ENCODE measurements around the gene MARK3. TPM values are rescaled to one million over a fixed set of nuclear protein-coding genes. Genes with fewer than 3 reads are reported as not detected.

MARK3 gene
- total and polyA plus RNA-seq, 3 donors from 2014 or later = 93.9 to 198 (median 172) TPM

DNA sequence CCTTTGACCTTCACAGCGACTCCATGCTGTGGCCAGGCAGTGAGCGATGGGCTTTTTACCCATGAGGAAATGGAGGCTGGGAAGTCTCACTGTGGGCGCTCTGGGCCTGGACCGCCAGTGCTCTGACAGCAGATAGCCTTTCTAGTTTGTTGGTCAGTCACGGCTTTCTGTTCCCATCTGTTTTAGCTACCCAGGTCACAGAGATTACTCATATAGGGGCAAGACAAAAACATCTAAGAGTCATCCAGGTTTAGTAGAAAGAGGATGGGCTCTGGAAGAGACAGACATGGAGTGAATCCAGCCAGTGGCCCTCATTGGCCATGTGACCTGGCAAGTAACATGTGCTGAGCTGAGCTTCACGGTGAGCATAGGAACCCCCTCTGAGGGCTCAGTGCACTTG, 68.6 kb downstream of the MARK3 start:
- H3K4me3 ChIP-seq = no peak overlapping the region
- TF ChIP-seq, protein P1, sequence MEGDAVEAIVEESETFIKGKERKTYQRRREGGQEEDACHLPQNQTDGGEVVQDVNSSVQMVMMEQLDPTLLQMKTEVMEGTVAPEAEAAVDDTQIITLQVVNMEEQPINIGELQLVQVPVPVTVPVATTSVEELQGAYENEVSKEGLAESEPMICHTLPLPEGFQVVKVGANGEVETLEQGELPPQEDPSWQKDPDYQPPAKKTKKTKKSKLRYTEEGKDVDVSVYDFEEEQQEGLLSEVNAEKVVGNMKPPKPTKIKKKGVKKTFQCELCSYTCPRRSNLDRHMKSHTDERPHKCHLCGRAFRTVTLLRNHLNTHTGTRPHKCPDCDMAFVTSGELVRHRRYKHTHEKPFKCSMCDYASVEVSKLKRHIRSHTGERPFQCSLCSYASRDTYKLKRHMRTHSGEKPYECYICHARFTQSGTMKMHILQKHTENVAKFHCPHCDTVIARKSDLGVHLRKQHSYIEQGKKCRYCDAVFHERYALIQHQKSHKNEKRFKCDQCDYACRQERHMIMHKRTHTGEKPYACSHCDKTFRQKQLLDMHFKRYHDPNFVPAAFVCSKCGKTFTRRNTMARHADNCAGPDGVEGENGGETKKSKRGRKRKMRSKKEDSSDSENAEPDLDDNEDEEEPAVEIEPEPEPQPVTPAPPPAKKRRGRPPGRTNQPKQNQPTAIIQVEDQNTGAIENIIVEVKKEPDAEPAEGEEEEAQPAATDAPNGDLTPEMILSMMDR (IDR thresholded peaks at IDR 0.05) = no peak
- no peak for TF ChIP-seq POLR2A (IDR thresholded peaks at IDR 0.05)
- no peak overlapping the region for H3K27ac ChIP-seq
- no peaks in the 10 kb centered on the region for H3K27me3 ChIP-seq
- intact Hi-C loops (cut with DNase I; ENCODE audit: low total_unique reads) = no loop called here
- peaks cover 2% of the 10 kb centered on the region for H3K4me1 ChIP-seq
- 88 to 90% methylated on average over 6 of the region's 6 CpGs for WGBS, 2 donors
- DNase-seq = no peak
- H3K9me3 ChIP-seq = no peaks in the 10 kb centered on the region
- no peaks in the 10 kb centered on the region for H3K36me3 ChIP-seq (ENCODE audit: low read depth, missing control alignments)

DNA sequence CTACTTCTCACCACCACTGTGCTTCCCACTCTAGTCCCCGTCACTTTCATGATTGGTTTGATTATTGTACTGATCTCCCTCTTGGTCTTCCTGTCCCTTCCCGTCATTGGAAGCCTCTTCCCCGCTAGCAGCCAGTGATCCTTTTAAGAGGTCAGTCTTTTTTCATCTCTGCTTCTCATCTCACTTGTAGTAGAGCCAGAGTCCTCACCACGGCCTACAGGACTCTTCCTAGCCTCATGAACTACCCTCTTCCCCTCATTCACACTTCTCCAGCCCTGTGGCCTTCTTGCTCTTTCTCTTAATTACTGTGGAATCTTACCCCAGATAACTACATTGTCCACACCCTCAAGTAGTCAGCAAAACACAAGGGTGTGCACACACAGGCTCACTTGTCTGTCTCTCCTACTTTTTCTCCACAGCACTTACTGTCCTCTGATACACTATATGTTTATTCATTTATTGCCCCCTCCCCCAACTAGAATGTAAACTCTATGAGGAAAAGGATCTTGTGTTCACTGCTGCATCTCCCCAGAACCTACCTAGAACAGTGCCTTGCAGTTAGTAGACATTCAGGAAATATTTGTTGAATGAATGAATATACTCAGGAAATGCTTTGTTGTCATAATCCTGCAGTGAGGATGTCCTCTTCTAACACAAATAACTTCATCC, 71.1 kb downstream of the MARK3 start:
- H3K9me3 ChIP-seq = no peaks in the 10 kb centered on the region
- peaks cover 1% of the 10 kb centered on the region for H3K4me1 ChIP-seq
- intact Hi-C loops (cut with DNase I; ENCODE audit: low total_unique reads) = no loop called here
- no peaks in the 10 kb centered on the region for H3K27me3 ChIP-seq
- 86 to 92% methylated on average over 4 of the region's 4 CpGs for WGBS, 2 donors
- TF ChIP-seq POLR2A (IDR thresholded peaks at IDR 0.05) = no peak
- TF ChIP-seq, protein P1 (IDR thresholded peaks at IDR 0.05) = no peak
- H3K36me3 ChIP-seq (ENCODE audit: low read depth, missing control alignments) = peaks cover 4% of the 10 kb centered on the region
- no peak overlapping the region for H3K27ac ChIP-seq
- no peak for DNase-seq
- H3K4me3 ChIP-seq = no peak overlapping the region

DNA sequence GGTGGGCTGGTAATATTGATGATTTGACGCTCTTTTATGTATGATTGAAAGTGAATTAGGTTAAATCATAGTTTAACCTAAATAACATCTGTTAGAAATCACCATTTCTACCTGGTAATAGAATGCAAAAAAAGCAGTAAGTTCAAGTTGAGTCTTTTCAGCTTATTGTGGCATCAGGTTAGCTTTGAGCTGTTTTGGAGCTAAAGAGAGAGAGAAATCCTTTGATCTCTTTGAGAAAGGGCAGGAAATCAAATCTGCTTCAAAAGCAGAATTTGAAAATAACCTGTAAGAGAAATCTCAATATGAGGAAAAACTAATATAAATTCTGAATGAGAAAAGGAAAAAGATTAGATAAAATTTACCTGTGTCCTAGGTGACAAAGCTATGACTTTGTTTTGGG, 75.2 kb downstream of the MARK3 start:
- H3K36me3 ChIP-seq (ENCODE audit: low read depth, missing control alignments) = peaks cover 4% of the 10 kb centered on the region
- intact Hi-C loops (cut with DNase I; ENCODE audit: low total_unique reads) = no loop called here

DNA sequence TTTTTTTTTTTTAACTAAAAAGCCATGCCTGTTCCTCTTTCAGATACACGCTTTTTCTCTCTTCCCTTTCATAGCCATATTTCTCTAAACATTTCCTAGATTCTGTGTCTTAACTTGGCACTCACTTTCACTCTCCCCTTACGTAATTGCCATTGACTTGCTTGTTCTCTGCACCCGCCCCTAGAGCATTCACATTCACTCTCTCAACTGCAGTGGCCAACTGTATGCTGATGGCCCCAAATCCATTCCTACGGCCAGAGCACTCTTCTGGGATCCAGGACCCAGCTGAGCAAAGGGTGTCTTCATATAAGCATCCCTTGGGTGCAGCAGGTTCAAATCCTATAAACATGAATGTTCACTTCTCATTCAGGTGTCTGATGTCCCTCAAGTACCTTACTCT, 77.9 kb downstream of the MARK3 start:
- H3K4me3 ChIP-seq = no peak overlapping the region
- intact Hi-C loops (cut with DNase I; ENCODE audit: low total_unique reads) = no loop called here
- no peak overlapping the region for H3K27ac ChIP-seq
- H3K27me3 ChIP-seq = no peaks in the 10 kb centered on the region
- TF ChIP-seq, protein P1 (IDR thresholded peaks at IDR 0.05) = no peak
- TF ChIP-seq POLR2A (IDR thresholded peaks at IDR 0.05) = no peak
- H3K4me1 ChIP-seq = no peaks in the 10 kb centered on the region
- H3K36me3 ChIP-seq (ENCODE audit: low read depth, missing control alignments) = peaks cover 4% of the 10 kb centered on the region
- WGBS, 2 donors = 85 to 93% methylated on average over 4 of the region's 4 CpGs
- no peak for DNase-seq
- no peaks in the 10 kb centered on the region for H3K9me3 ChIP-seq

More for the DNA sequence above, 75.2 kb downstream of the MARK3 start:
- TF ChIP-seq, protein P1 (IDR thresholded peaks at IDR 0.05) = no peak
- TF ChIP-seq POLR2A (IDR thresholded peaks at IDR 0.05) = no peak
- WGBS, 2 donors = 100% methylated on average over 1 of the region's 1 CpG
- Histone ChIP-seq H3K27ac (no peak overlapping the region), H3K27me3 (no peaks in the 10 kb centered on the region), H3K4me1 (no peaks in the 10 kb centered on the region), H3K9me3 (no peaks in the 10 kb centered on the region), H3K4me3 (no peak overlapping the region)
- no peak for DNase-seq

DNA sequence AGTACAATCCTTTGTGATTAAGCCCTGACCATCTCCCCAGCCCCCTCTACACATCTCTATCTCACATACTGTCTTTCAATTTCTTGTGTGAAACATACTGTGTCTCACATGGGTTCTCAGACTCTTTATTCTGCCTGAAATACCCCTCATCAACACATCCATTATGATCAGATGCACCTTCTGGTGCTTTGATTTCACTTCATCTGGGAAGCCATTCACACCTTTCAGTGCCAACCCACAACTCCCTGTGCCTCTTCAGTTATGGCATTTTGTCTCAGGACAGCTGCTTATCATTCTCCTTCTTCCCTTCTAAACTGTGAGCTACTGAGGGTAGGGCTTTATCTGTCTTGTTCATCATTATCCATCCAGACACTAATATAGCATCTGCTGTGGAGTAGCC, 78.6 kb downstream of the MARK3 start:
- Histone ChIP-seq H3K36me3 (ENCODE audit: low read depth, missing control alignments) (peaks cover 4% of the 10 kb centered on the region), H3K27me3 (no peaks in the 10 kb centered on the region), H3K4me1 (no peaks in the 10 kb centered on the region), H3K9me3 (no peaks in the 10 kb centered on the region), H3K27ac (no peak overlapping the region), H3K4me3 (no peak overlapping the region)
- TF ChIP-seq, protein P1 (IDR thresholded peaks at IDR 0.05) = no peak
- TF ChIP-seq POLR2A (IDR thresholded peaks at IDR 0.05) = no peak
- DNase-seq = no peak
- intact Hi-C loops (cut with DNase I; ENCODE audit: low total_unique reads) = no loop called here
